NCI-H69 (cell line): ENCODE data around the gene RTN4RL1.
"Not testable (repeated sequence)": the region's sequence is repeated elsewhere in the genome, so short reads cannot be mapped to it uniquely, and the experiment has no call there.

Source experiments
- DNase-seq: peaks from one replicate; lab custom pipeline; 2025; lab: John Stamatoyannopoulos, UW

RTN4RL1 gene

DNA sequence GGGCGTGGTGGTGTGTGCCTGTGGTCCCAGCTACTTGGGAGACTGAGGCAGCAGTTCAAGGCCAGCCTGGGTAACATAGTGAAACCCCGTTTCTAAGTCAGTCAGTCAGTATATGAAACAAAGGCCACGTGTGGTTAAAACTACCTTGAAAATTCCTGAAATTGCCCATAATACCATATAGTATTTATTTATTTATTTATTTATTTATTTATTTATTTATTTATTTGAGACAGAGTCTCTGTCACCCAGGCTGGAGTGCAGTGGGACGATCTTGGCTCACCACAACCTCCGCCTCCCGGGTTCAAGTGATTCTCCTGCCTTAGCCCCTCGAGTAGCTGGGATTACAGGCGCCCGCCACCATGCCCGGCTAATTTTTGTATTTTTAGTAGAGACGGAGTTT, 129.7 kb downstream of the RTN4RL1 start:
- DNase-seq, result not testable (repeated sequence)

DNA sequence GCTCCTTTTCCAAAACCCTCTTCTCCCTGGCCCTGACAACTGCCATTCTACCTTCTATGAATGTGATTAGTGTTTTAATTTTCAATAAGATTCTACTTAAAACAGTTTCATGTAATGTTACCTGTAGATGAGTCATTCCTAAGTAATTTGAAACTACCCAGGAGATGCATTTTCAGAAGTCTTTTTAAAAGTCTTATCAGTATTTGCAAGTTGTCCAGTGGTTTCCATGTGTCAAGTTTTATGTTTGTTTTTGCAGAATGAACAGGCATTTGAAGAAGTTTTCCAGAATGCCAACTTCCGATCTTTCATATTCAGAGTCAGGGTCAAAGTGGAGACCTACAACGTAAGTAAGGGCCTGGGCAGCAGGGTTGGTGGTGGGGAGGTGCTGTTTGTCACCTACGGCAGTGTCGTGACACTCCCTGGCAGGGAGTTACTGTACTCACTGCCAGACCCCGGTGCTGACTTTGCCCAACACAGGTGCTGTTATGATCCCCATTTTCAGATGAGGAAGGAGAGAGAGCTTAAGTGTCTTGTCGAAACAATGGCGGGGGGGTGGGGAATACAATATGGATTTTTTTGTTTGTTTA, 130.3 kb downstream of the RTN4RL1 start:
- no peak for DNase-seq

DNA sequence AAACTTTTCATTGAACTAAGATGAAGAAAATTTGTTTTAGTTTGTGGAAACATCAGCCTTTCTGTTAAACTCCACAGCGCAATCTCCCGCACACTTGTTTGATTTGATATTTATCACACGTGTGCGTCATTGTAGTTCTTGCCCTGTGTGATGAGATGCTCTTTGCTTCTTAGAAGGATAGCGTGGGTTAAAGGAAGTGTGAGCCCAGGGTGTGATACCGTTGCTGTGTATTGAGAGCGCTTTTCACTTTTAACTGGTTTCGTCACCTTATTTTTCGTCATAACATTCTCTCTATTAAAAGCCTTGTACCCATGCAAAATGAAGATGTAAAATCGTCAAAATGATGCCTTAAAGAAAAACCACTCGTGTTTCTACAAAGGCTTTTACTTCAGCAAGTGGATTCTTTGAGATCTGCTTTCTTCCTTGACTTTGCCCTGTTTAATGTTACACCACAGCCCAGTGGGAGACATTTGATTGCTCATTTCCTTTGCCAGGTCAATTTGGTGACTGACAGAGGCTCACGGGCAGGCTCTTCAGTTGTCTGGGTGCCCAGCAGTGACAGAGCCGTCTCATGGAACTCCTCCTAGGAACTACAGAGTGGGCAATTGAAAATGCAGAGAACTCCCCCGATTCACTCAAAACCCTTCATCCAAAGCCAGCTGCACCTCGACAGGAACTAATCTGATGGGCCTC, 134.2 kb downstream of the RTN4RL1 start:
- DNase-seq, result no peak

DNA sequence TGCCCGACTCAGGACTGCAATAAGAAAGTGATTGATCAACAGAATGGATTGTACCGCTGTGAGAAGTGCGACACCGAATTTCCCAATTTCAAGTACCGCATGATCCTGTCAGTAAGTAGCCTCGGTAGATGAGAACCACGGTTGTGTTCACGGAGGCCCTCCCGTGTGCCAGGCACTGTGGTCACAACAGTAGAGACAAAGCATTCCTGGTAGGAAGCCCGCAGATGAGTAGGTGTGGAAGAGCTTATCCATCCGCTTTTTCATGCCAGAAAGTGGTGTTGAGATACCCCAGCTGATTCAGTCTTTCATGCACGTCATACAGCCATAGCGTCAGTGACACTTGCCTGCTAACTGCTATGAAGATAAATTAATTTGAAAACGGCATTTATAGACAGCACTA, 136.4 kb downstream of the RTN4RL1 start:
- DNase-seq, result no peak
